Muscle layer of duodenum (tissue), 2 donors: ENCODE results near the gene PCNX2.

ENCODE experiments used
- H3K27ac ChIP-seq: one replicate; pipeline ENCODE4 v1.7.0; 2013; ENCODE audit warnings: mild to moderate bottlenecking, low read length
- H3K27me3 ChIP-seq: one replicate; pipeline ENCODE4 v1.7.0; 2013; ENCODE audit warnings: low read depth, mild to moderate bottlenecking, control low read depth, low read length
- H3K36me3 ChIP-seq, 2 donors: one replicate each; pipeline ENCODE4 v1.7.0; 2013; ENCODE audit warnings: low read length in 2 of 2, control low read depth in 1 of 2, mild to moderate bottlenecking in 1 of 2; ENCODE audit not compliant: insufficient read depth in 2 of 2, control insufficient read depth in 1 of 2
- H3K4me1 ChIP-seq, 2 donors: one replicate each; pipeline ENCODE4 v1.7.0; 2013; ENCODE audit warnings: low read length in 2 of 2, mild to moderate bottlenecking in 2 of 2, control low read depth in 1 of 2, moderate library complexity in 1 of 2; ENCODE audit not compliant: insufficient read depth in 2 of 2, control insufficient read depth in 1 of 2
- H3K4me3 ChIP-seq, 2 donors: one replicate each; pipeline ENCODE4 v1.7.0; 2013; ENCODE audit warnings: low read length in 2 of 2, low read depth in 1 of 2, mild to moderate bottlenecking in 1 of 2
- H3K9me3 ChIP-seq, 2 donors: one replicate each; pipeline ENCODE4 v1.7.0; 2013; ENCODE audit warnings: low read length in 2 of 2, control low read depth in 1 of 2, mild to moderate bottlenecking in 1 of 2; ENCODE audit not compliant: control insufficient read depth in 1 of 2
- donor health status: healthy.

PCNX2 gene

DNA sequence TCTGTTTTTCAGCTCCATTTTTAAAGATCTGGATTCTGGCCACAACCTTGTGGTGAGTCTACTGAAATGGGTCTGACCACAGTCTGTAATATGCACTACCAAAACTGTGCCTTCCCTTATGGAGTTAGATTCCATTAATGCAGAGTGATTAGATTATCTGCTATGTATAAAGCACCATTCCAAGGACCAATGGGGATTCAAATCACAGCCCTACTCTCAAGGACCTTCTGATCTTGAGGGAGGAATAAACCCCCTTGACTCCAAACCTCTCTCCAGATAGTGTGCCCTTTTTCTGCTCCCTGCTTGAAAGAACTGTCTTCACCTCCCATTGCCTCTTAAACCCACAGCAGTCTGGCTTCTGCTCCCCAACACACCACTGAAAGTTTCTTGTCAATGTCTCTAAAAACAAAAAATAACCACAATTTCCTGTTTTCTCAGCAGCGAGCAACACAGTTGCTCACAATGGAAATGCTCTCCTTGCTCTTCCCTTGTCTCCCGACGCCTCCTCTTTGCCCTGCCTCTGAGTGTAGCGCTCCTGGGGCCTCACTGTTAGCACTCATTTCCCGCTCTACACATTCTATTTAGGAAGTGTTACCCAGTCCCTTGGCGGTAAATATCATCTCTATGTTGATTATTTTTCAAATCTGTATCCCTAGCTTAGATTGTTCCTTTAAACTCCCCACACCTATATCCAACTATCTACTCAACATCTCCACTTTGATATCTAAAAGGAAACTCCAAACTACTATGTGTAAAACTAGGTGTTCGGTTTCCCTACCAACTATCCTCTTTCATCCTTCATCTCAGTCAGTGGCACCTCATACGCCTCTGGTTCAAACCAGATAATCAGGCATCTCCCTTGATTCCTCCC, 13.6 kb downstream of the PCNX2 start:
- H3K27ac ChIP-seq: no peak overlapping the region
- no peak overlapping the region for H3K4me3 ChIP-seq
- no peaks in the 10 kb centered on the region for H3K36me3 ChIP-seq
- H3K9me3 ChIP-seq: no peaks in the 10 kb centered on the region
- no peaks in the 10 kb centered on the region for H3K4me1 ChIP-seq
- H3K27me3 ChIP-seq: no peaks in the 10 kb centered on the region

GRCh38 chr1:233279971-233280370, 15.6 kb downstream of the PCNX2 start:
- no peaks in the 10 kb centered on the region for H3K36me3 ChIP-seq
- no peaks in the 10 kb centered on the region for H3K9me3 ChIP-seq
- H3K4me3 ChIP-seq: no peak overlapping the region
- no peaks in the 10 kb centered on the region for H3K4me1 ChIP-seq
- H3K27me3 ChIP-seq: no peaks in the 10 kb centered on the region
- H3K27ac ChIP-seq: no peak overlapping the region

- no peaks in the 10 kb centered on the region for H3K4me1 ChIP-seq
- H3K27me3 ChIP-seq: no peaks in the 10 kb centered on the region
- no peaks in the 10 kb centered on the region for H3K9me3 ChIP-seq
Observed at GRCh38 chr1:233278631-233279030, 16.9 kb downstream of the PCNX2 start.

GRCh38 chr1:233277637-233278606, 17.6 kb downstream of the PCNX2 start:
- Histone ChIP-seq H3K27ac (no peak overlapping the region), H3K9me3 (no peaks in the 10 kb centered on the region), H3K27me3 (no peaks in the 10 kb centered on the region), H3K4me3 (no peak overlapping the region), H3K36me3 (no peaks in the 10 kb centered on the region), H3K4me1 (no peaks in the 10 kb centered on the region)

More at GRCh38 chr1:233278631-233279030, 16.9 kb downstream of the PCNX2 start:
- Histone ChIP-seq H3K27ac (no peak overlapping the region), H3K36me3 (no peaks in the 10 kb centered on the region), H3K4me3 (no peak overlapping the region)

DNA sequence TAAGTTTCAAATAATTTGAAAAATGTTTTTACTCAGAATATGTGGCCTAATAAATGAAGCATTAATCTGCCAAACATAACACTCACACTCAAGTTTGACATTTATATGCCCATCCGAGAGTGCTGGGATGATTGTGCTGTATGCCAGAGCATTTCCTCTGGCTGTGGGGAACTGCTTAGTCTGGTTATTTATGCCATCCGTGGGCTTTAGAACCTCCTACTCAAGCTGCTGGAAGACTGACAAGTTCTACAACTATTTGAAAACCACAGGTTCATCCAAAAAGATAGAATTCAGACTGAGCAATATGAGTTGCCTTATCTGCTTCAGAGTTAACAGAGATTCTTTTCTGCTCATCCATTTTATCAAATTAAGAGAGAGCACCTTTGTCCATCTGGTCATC, 25.9 kb downstream of the PCNX2 start:
- Histone ChIP-seq H3K4me1 (no peaks in the 10 kb centered on the region), H3K27me3 (no peaks in the 10 kb centered on the region), H3K4me3 (no peak overlapping the region), H3K9me3 (no peaks in the 10 kb centered on the region), H3K27ac (no peak overlapping the region), H3K36me3 (no peaks in the 10 kb centered on the region)

DNA sequence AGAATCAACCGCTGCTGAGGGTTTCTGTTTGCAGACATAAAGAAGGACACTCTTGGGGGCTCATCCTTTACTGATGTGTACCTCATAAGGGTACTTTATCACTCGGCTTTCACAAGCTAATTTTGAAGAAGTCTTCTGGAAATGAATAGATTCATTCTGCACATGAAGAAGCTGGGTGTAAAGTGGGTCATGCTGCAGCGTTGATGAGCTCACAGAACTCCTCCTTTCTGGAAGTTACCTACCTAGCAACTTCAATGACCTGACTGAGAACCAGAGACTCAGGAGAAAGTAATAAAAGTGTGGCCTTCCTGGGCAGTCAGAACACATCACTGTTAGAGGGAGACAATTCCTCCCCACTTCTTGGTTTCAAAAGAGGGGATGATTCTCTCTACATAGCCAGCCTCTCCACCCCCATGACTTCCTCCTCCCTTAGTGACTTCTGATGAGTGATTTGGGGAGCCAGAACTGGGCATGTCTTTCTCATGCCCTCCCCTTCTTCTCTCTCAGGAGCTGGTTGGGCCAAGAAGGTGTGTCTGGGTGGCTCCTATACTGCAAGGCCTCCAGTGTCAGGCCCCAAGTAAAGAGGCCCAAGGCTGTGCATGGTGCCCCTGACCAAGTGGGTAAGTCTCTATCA, 27.0 kb downstream of the PCNX2 start:
- Histone ChIP-seq H3K27me3 (no peaks in the 10 kb centered on the region), H3K4me3 (no peak overlapping the region), H3K27ac (no peak overlapping the region), H3K4me1 (no peaks in the 10 kb centered on the region), H3K36me3 (no peaks in the 10 kb centered on the region), H3K9me3 (no peaks in the 10 kb centered on the region)

DNA sequence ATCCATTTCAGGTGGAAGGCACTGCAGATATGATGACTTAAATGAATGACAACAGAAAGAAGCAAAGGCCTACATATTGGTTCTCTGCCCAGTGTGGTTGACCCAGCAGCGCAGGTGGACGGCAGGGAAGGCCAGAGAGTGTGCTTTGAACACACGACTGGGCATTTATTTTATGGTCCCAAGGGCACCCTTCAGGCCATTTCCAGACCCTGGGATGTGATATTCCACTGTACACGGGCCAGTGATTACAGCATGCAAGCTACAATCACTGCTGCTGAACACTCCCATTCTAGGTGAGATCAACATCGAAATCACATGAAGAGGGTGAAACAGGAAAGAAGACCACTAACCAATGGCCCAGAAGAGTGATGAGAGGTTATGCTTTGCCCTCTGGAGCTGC, 33.8 kb downstream of the PCNX2 start:
- Histone ChIP-seq H3K9me3 (no peaks in the 10 kb centered on the region), H3K36me3 (peaks cover 7 to 19% of the 10 kb centered on the region in 2 donors), H3K4me1 (no peaks in the 10 kb centered on the region), H3K4me3 (no peak overlapping the region), H3K27ac (no peak overlapping the region), H3K27me3 (no peaks in the 10 kb centered on the region)

- no peaks in the 10 kb centered on the region for H3K9me3 ChIP-seq
- H3K27me3 ChIP-seq: no peaks in the 10 kb centered on the region
- peaks cover 7 to 19% of the 10 kb centered on the region in 2 donors for H3K36me3 ChIP-seq
- H3K27ac ChIP-seq: no peak overlapping the region
- H3K4me3 ChIP-seq: no peak overlapping the region
- H3K4me1 ChIP-seq: no peaks in the 10 kb centered on the region
Observed at GRCh38 chr1:233261206-233261605, 34.3 kb downstream of the PCNX2 start.

DNA sequence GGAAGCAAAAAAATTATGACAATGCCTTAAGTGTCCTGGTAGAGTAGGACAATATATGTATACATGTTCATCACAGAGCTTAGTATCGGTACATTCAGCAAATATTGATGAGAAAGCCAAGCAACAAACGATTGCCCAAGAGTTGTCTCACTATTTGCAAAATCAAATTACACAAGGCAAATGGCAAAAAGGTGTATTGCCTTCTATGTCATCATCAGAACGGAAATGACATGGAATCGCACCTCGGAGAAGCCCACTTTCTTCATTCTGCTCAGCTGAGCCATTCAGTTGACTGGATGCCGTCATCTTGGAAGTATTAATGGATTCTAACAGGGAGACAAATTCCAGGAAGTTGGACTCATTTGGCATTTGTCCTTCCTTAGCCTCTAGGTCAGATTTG, 37.7 kb downstream of the PCNX2 start:
- Histone ChIP-seq H3K27me3 (no peaks in the 10 kb centered on the region), H3K36me3 (peaks cover 7 to 19% of the 10 kb centered on the region in 2 donors), H3K4me3 (no peak overlapping the region), H3K9me3 (no peaks in the 10 kb centered on the region), H3K27ac (no peak overlapping the region), H3K4me1 (no peaks in the 10 kb centered on the region)

DNA sequence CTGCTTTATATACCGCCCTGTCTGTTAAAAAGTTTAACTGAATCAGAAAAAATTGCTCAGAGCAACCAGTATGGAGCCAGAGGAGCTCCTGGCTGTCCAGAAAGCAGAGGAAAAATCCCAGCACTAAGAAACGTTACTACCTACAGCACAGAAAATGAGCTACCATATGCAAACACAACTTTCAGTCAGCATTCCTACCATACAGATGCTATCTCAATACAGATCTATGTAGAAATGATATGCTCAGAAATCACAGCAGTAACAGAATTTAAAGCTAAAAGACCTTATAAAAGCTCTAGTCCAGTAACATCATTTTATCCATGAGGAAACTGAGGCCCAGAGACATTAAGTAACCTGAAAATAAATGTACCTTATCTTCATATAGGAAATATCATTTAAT, 38.7 kb downstream of the PCNX2 start:
- Histone ChIP-seq H3K4me1 (no peaks in the 10 kb centered on the region), H3K4me3 (no peak overlapping the region), H3K36me3 (peaks cover 7 to 17% of the 10 kb centered on the region in 2 donors), H3K27me3 (no peaks in the 10 kb centered on the region), H3K9me3 (no peaks in the 10 kb centered on the region), H3K27ac (no peak overlapping the region)

DNA sequence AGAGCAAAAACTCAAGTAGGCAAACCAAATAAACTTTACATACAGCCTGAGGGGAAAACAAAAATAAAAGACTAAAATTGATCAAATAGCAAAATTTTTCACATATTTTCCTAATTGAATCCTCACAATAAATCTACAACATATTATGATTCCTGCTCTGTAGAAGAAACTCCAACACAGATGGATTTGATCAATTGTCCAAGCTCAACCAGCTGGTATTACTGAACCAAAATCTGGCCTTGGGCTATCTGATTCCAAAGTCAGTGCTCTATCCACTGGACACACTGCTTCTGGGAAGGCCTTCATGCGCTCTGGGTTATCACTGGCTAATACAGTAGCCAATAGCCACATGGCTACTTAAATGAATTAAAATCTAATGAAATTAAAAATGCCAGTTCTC, 39.3 kb downstream of the PCNX2 start:
- Histone ChIP-seq H3K9me3 (no peaks in the 10 kb centered on the region), H3K4me1 (no peaks in the 10 kb centered on the region), H3K27me3 (no peaks in the 10 kb centered on the region), H3K27ac (no peak overlapping the region), H3K36me3 (peaks cover 7 to 11% of the 10 kb centered on the region in 2 donors), H3K4me3 (no peak overlapping the region)
